A549 (cell line): ENCODE results near the gene UBE2C.
"Not testable (repeated sequence)": the region's sequence is repeated elsewhere in the genome, so short reads cannot be mapped to it uniquely, and the experiment has no call there.

Experiments
- ESRRA ChIP-seq: fragments of 150-350 bp; IDR thresholded peaks from 2 replicates; pipeline ENCODE4 v1.6.1; 2014; ENCODE audit warnings: mild to moderate bottlenecking, low read length, borderline replicate concordance
- JUN ChIP-seq, 2 experiments: fragments of >200 bp; sonication (Bioruptor Twin); formaldehyde crosslinking; IDR thresholded peaks; 2 replicates in 1 of 2; 3 replicates in 1 of 2; pipeline ENCODE4 v1.6.1; 2016 to 2017
- KDM1A ChIP-seq: fragments of 200-600 bp; sonication (generic); IDR thresholded peaks from 2 replicates; pipeline ENCODE4 v1.6.1; 2016; ENCODE audit warnings: low read depth, mild to moderate bottlenecking
- MYC ChIP-seq: IDR thresholded peaks from 2 replicates; pipeline ENCODE4 v1.6.1; 2012; ENCODE audit warnings: mild to moderate bottlenecking, inconsistent platforms, low read length, improper control_type of control experiment, borderline replicate concordance
- POLR2A ChIP-seq: IDR thresholded peaks from 2 replicates; pipeline ENCODE4 v1.6.1; 2012; ENCODE audit warnings: mild to moderate bottlenecking, low read length
- RFX5 ChIP-seq: fragments of 450-650 bp; IDR thresholded peaks from 2 replicates; pipeline ENCODE4 v1.7.1; 2014; ENCODE audit warnings: antibody characterized with exemption, mild to moderate bottlenecking, moderate library complexity
- SREBF2 ChIP-seq: fragments of 450-650 bp; IDR thresholded peaks from 2 replicates; pipeline ENCODE4 v1.6.1; 2014; ENCODE audit warnings: mild to moderate bottlenecking, moderate library complexity
- TF ChIP-seq, protein P1 (sequence below): fragments of 200-600 bp; sonication (generic); IDR thresholded peaks from 2 replicates; pipeline ENCODE4 v1.6.1; 2016; ENCODE audit warnings: antibody characterized with exemption, mild to moderate bottlenecking, moderate library complexity
- TF ChIP-seq, protein P2 (sequence below): fragments of >200 bp; sonication (Bioruptor Twin); formaldehyde crosslinking; IDR thresholded peaks from 3 replicates; pipeline ENCODE4 v1.5.1; 2016
- TF ChIP-seq, protein P3 (sequence below): IDR thresholded peaks from 2 replicates; pipeline ENCODE4 v1.6.1; 2012
- TF ChIP-seq, protein P4 (sequence below): IDR thresholded peaks from 2 replicates; pipeline ENCODE4 v1.6.1; 2012

DNA sequence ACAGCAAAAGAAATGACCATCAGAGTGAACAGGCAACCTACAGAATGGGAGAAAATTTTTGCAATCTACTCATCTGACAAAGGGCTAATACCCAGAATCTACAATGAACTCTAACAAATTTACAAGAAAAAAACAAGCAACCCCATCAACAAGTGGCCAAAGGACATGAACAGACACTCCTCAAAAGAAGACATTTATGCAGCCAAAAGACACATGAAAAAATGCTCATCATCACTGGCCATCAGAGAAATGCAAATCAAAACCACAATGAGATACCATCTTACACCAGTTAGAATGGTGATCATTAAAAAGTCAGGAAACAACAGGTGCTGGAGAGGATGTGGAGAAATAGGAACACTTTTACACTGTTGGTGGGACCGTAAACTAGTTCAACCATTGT is 14.9 kb upstream of the UBE2C start:
- TF ChIP-seq POLR2A; SREBF2; RFX5; MYC; JUN (IDR thresholded peaks at IDR 0.05); KDM1A; ESRRA: not testable (repeated sequence)
- TF ChIP-seq, protein P1, sequence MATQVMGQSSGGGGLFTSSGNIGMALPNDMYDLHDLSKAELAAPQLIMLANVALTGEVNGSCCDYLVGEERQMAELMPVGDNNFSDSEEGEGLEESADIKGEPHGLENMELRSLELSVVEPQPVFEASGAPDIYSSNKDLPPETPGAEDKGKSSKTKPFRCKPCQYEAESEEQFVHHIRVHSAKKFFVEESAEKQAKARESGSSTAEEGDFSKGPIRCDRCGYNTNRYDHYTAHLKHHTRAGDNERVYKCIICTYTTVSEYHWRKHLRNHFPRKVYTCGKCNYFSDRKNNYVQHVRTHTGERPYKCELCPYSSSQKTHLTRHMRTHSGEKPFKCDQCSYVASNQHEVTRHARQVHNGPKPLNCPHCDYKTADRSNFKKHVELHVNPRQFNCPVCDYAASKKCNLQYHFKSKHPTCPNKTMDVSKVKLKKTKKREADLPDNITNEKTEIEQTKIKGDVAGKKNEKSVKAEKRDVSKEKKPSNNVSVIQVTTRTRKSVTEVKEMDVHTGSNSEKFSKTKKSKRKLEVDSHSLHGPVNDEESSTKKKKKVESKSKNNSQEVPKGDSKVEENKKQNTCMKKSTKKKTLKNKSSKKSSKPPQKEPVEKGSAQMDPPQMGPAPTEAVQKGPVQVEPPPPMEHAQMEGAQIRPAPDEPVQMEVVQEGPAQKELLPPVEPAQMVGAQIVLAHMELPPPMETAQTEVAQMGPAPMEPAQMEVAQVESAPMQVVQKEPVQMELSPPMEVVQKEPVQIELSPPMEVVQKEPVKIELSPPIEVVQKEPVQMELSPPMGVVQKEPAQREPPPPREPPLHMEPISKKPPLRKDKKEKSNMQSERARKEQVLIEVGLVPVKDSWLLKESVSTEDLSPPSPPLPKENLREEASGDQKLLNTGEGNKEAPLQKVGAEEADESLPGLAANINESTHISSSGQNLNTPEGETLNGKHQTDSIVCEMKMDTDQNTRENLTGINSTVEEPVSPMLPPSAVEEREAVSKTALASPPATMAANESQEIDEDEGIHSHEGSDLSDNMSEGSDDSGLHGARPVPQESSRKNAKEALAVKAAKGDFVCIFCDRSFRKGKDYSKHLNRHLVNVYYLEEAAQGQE, result not testable (repeated sequence)
- TF ChIP-seq, protein P2, sequence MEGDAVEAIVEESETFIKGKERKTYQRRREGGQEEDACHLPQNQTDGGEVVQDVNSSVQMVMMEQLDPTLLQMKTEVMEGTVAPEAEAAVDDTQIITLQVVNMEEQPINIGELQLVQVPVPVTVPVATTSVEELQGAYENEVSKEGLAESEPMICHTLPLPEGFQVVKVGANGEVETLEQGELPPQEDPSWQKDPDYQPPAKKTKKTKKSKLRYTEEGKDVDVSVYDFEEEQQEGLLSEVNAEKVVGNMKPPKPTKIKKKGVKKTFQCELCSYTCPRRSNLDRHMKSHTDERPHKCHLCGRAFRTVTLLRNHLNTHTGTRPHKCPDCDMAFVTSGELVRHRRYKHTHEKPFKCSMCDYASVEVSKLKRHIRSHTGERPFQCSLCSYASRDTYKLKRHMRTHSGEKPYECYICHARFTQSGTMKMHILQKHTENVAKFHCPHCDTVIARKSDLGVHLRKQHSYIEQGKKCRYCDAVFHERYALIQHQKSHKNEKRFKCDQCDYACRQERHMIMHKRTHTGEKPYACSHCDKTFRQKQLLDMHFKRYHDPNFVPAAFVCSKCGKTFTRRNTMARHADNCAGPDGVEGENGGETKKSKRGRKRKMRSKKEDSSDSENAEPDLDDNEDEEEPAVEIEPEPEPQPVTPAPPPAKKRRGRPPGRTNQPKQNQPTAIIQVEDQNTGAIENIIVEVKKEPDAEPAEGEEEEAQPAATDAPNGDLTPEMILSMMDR, result not testable (repeated sequence)
- TF ChIP-seq, protein P3, sequence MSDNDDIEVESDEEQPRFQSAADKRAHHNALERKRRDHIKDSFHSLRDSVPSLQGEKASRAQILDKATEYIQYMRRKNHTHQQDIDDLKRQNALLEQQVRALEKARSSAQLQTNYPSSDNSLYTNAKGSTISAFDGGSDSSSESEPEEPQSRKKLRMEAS, result not testable (repeated sequence)
- TF ChIP-seq, protein P4, sequence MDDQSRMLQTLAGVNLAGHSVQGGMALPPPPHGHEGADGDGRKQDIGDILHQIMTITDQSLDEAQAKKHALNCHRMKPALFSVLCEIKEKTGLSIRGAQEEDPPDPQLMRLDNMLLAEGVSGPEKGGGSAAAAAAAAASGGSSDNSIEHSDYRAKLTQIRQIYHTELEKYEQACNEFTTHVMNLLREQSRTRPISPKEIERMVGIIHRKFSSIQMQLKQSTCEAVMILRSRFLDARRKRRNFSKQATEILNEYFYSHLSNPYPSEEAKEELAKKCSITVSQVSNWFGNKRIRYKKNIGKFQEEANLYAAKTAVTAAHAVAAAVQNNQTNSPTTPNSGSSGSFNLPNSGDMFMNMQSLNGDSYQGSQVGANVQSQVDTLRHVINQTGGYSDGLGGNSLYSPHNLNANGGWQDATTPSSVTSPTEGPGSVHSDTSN, result not testable (repeated sequence)
